Stimulated activated naive CD4-positive, alpha-beta T cell treated with Interleukin-2 at 50 U/mL for 16 hours (primary cell): Measurements from ENCODE around the gene ARMCX2.
"Not testable (repeated sequence)": the region's sequence is repeated elsewhere in the genome, so short reads cannot be mapped to it uniquely, and the experiment has no call there.

Source experiments
- DNase-seq: peaks from one replicate; lab custom pipeline; 2025; lab: John Stamatoyannopoulos, UW

Gene ARMCX2

GRCh38 chrX:101659601-101660063 is at the start of gene ARMCX2:
Gene ARMCX2, minus strand, starts transcription at chrX:101659850. Its CDS starts 2,262 bp downstream, at chrX:101657588.
- no peak for DNase-seq

- DNase-seq = no peak
Measured at GRCh38 chrX:101709384-101709783, 49.7 kb upstream of the ARMCX2 start.

- no peak for DNase-seq
Measured at GRCh38 chrX:101708163-101708562, 48.5 kb upstream of the ARMCX2 start.

- no peak for DNase-seq
Measured at GRCh38 chrX:101693476-101693875, 33.8 kb upstream of the ARMCX2 start.

GRCh38 chrX:101691835-101692234 is 32.2 kb upstream of the ARMCX2 start:
- DNase-seq = no peak

GRCh38 chrX:101686574-101686973 is 26.9 kb upstream of the ARMCX2 start:
- DNase-seq = no peak

GRCh38 chrX:101685923-101686322 is 26.3 kb upstream of the ARMCX2 start:
- no peak for DNase-seq

GRCh38 chrX:101682723-101683122 is 23.1 kb upstream of the ARMCX2 start:
- no peak for DNase-seq

- DNase-seq = no peak
Measured at GRCh38 chrX:101677028-101677427, 17.4 kb upstream of the ARMCX2 start.

- DNase-seq = no peak
Measured at GRCh38 chrX:101676571-101676970, 16.9 kb upstream of the ARMCX2 start.

GRCh38 chrX:101668143-101668542 is 8.5 kb upstream of the ARMCX2 start:
- DNase-seq = no peak

GRCh38 chrX:101658661-101659491 is 774 bp downstream of the ARMCX2 start:
- peak; percentile 50 for DNase-seq

GRCh38 chrX:101657495-101657894 is 2.2 kb downstream of the ARMCX2 start:
- no peak for DNase-seq

- no peak for DNase-seq
Measured at GRCh38 chrX:101656817-101657216, 2.8 kb downstream of the ARMCX2 start.

GRCh38 chrX:101655534-101655933 is 4.1 kb downstream of the ARMCX2 start:
- no peak for DNase-seq

GRCh38 chrX:101647716-101648115 is 11.9 kb downstream of the ARMCX2 start:
- DNase-seq = not testable (repeated sequence)

- no peak for DNase-seq
Measured at GRCh38 chrX:101642093-101642492, 17.6 kb downstream of the ARMCX2 start.

- no peak for DNase-seq
Measured at GRCh38 chrX:101639583-101639982, 20.1 kb downstream of the ARMCX2 start.

GRCh38 chrX:101619364-101619763 is 40.3 kb downstream of the ARMCX2 start:
- DNase-seq = no peak

GRCh38 chrX:101617211-101618191 is 42.1 kb downstream of the ARMCX2 start, which contains the start of gene ARMCX6:
Gene ARMCX6, minus strand, starts transcription at chrX:101618000. Its CDS starts 1,380 bp downstream, at chrX:101616620.
- peak; percentile 59 for DNase-seq

- DNase-seq = no peak
Measured at GRCh38 chrX:101605728-101606127, 53.9 kb downstream of the ARMCX2 start.
